ENCODE data around the gene SRRM4. TPM values are rescaled to one million over a fixed set of nuclear protein-coding genes. Genes with fewer than 3 reads are reported as not detected.

Gene SRRM4
- total RNA-seq, 4 donors from 2014 or later: not detected

GRCh38 chr12:118960865-118961264 lies 20.5 kb upstream of the SRRM4 start:
- Histone ChIP-seq H3K27me3 (no peaks in the 10 kb centered on the region), H3K4me1 (no peaks in the 10 kb centered on the region), H3K4me3 (no peak overlapping the region), H3K27ac (no peak overlapping the region), H3K36me3 (no peaks in the 10 kb centered on the region), H3K9me3 (peaks cover 0 to 15% (median 0%) of the 10 kb centered on the region in 4 donors)
- TF ChIP-seq EP300 (IDR thresholded peaks at IDR 0.05) (no peak), POLR2A (IDR thresholded peaks at IDR 0.05) (no peak)
- TF ChIP-seq, protein P1, sequence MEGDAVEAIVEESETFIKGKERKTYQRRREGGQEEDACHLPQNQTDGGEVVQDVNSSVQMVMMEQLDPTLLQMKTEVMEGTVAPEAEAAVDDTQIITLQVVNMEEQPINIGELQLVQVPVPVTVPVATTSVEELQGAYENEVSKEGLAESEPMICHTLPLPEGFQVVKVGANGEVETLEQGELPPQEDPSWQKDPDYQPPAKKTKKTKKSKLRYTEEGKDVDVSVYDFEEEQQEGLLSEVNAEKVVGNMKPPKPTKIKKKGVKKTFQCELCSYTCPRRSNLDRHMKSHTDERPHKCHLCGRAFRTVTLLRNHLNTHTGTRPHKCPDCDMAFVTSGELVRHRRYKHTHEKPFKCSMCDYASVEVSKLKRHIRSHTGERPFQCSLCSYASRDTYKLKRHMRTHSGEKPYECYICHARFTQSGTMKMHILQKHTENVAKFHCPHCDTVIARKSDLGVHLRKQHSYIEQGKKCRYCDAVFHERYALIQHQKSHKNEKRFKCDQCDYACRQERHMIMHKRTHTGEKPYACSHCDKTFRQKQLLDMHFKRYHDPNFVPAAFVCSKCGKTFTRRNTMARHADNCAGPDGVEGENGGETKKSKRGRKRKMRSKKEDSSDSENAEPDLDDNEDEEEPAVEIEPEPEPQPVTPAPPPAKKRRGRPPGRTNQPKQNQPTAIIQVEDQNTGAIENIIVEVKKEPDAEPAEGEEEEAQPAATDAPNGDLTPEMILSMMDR (IDR thresholded peaks at IDR 0.05): no peak
- WGBS, 2 donors: 79 to 81% methylated on average over 6 of the region's 6 CpGs
- no peak for DNase-seq (ENCODE audit: low spot score in 2 of 2)

DNA sequence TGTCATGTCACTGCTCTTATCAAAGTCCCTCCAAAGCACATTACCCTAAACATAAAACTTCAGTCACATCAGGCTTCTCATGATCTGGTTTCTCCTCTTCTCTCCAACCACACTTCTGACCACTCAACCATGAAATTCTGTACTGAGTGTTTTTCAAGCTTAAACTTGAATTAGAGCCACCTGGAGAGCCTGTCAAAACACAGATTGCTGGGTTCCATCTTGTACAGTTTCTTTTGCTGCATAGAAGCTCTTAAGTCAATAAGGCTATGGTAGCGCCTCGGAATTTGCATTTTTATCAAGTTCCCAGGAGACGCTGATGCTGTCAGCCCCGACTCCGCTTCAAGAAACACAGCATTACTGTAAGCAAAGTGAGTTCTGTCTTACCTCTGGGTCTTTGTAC lies 16.4 kb upstream of the SRRM4 start:
- WGBS, 2 donors: 88 to 92% methylated on average over 5 of the region's 5 CpGs
- H3K36me3 ChIP-seq: no peaks in the 10 kb centered on the region
- no peak overlapping the region for H3K27ac ChIP-seq
- H3K4me1 ChIP-seq: no peaks in the 10 kb centered on the region
- no peak for DNase-seq (ENCODE audit: low spot score in 2 of 2)
- H3K9me3 ChIP-seq: peaks cover 0 to 35% (median 0%) of the 10 kb centered on the region in 4 donors
- H3K4me3 ChIP-seq: no peak overlapping the region
- no peaks in the 10 kb centered on the region for H3K27me3 ChIP-seq
- no peak for TF ChIP-seq POLR2A (IDR thresholded peaks at IDR 0.05)
- no peak for TF ChIP-seq EP300 (IDR thresholded peaks at IDR 0.05)

- H3K4me3 ChIP-seq: no peak overlapping the region
- H3K36me3 ChIP-seq: no peaks in the 10 kb centered on the region
- H3K9me3 ChIP-seq: peaks cover 0 to 19% (median 0%) of the 10 kb centered on the region in 4 donors
- TF ChIP-seq POLR2A (IDR thresholded peaks at IDR 0.05): no peak
- TF ChIP-seq, protein P1 (IDR thresholded peaks at IDR 0.05): no peak
- TF ChIP-seq EP300 (IDR thresholded peaks at IDR 0.05): no peak
- DNase-seq (ENCODE audit: low spot score in 2 of 2): no peak
- no peak overlapping the region for H3K27ac ChIP-seq
- no peaks in the 10 kb centered on the region for H3K27me3 ChIP-seq
- no peaks in the 10 kb centered on the region for H3K4me1 ChIP-seq
- 47 to 58% methylated on average over 5 of the region's 5 CpGs for WGBS, 2 donors
Observed at GRCh38 chr12:118970856-118971255, 10.5 kb upstream of the SRRM4 start.

GRCh38 chr12:118972982-118973381 lies 8.4 kb upstream of the SRRM4 start:
- 81 to 89% methylated on average over 2 of the region's 2 CpGs for WGBS, 2 donors
- Histone ChIP-seq H3K27ac (no peak overlapping the region), H3K9me3 (peaks cover 0 to 3% (median 0%) of the 10 kb centered on the region in 4 donors), H3K36me3 (no peaks in the 10 kb centered on the region), H3K4me1 (no peaks in the 10 kb centered on the region), H3K27me3 (no peaks in the 10 kb centered on the region), H3K4me3 (no peak overlapping the region)
- no peak for DNase-seq (ENCODE audit: low spot score in 2 of 2)
- TF ChIP-seq, protein P1 (IDR thresholded peaks at IDR 0.05): no peak
- TF ChIP-seq EP300 (IDR thresholded peaks at IDR 0.05): no peak
- no peak for TF ChIP-seq POLR2A (IDR thresholded peaks at IDR 0.05)

- no peak for DNase-seq (ENCODE audit: low spot score in 2 of 2)
- H3K9me3 ChIP-seq: peaks cover 0 to 5% (median 0%) of the 10 kb centered on the region in 4 donors
- H3K4me3 ChIP-seq: no peak overlapping the region
- peaks cover 3 to 39% of the 10 kb centered on the region in 2 donors for H3K27me3 ChIP-seq
- no peak overlapping the region for H3K27ac ChIP-seq
- TF ChIP-seq, protein P1 (IDR thresholded peaks at IDR 0.05): peak in 3 of 5 experiments; percentile 26 to 44 (median 31)
- no peak for TF ChIP-seq POLR2A (IDR thresholded peaks at IDR 0.05)
- no peak for TF ChIP-seq EP300 (IDR thresholded peaks at IDR 0.05)
- no peaks in the 10 kb centered on the region for H3K36me3 ChIP-seq
- peaks cover 0 to 20% (median 0%) of the 10 kb centered on the region in 4 donors for H3K4me1 ChIP-seq
- WGBS, 2 donors: 1 to 4% methylated on average over 17 of the region's 17 CpGs
Observed at GRCh38 chr12:118979763-118980406, 1.5 kb upstream of the SRRM4 start.

All from tibial nerve (tissue), 4 donors.